ENCODE data around the gene C16orf92.

DNA sequence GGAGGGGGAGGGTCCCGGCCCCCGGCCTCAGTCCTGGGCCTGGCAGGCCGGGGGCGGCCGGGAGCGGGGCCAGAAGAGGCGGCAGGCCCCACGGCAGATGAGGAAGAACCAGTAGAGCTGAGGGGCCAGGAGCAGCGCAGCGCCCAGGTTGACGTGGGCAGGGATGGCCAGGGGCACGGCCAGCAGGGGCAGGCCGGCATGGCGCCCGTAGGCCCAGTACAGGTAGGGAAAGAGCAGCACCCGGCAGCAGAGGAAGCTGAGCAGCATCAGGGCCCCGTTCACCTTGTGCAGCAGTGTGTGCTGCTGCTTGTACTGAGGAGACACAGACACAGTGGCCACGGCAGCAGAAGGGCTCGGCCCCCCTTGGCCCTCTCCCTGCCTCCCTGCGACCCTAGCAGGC is 2.2 kb downstream of the C16orf92 start:
- TF ChIP-seq STAG1 (CRISPR knock-in tag; IDR thresholded peaks at IDR 0.05) (no peak), TCF7 (IDR thresholded peaks at IDR 0.05; ENCODE audit: low read depth) (no peak), DPF2 (CRISPR knock-in tag; IDR thresholded peaks at IDR 0.05; ENCODE audit: borderline replicate concordance, low read depth) (no peak), RAD21 (CRISPR knock-in tag; IDR thresholded peaks at IDR 0.05) (no peak)
- TF ChIP-seq, protein P1, sequence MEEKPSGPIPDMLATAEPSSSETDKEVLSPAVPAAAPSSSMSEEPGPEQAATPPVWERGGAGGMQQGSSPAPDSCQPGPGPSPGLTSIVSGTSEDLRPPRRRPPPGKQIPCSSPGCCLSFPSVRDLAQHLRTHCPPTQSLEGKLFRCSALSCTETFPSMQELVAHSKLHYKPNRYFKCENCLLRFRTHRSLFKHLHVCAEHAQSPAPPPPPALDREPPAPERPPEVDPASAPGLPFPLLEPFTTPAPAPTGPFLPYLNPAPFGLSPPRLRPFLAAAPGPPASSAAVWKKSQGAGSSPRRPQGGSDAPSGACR (CRISPR knock-in tag; IDR thresholded peaks at IDR 0.05): no peak
